ENCODE results near the gene ADAMTS18.
A peak's percentile ranks its signal among the peaks of the same experiment; 100 is the strongest.
"Not testable (repeated sequence)": the region's sequence is repeated elsewhere in the genome, so short reads cannot be mapped to it uniquely, and the experiment has no call there.

ADAMTS18 gene

DNA sequence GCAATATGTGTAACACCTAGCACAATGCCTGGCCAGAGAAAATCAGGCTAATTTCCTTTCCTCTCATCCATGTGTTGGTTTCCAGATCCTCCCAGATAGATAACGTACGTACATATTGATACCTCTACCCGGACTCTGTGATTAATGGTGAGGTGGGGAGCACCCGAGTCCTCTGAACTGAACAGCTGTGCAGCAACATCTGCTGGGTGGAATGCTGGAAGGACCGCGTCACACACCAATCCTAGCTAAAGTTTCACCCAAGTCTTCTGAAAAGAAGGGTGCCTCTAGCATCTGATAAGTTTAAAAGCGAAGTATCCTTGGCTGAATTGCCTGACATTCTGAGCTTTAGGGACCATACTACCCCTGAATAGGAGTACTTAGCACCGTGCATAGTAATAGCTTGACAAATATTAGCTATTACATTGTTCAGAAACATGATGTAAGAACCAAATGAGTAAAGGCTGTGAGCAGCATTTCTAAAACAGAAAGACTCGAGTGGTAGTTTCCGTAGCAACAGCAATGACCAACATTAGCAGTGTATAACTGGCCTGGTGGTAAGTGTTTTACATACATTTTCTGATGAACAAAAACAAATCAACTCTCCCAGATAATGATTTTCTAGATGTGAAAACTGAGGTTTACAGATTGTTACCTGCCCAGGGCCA, 144.3 kb downstream of the ADAMTS18 start:
- DNase-seq, result peak in 2 of 56 donors; percentile 3 to 8

- DNase-seq, result no peak
Observed at GRCh38 chr16:77289331-77289809, 145.5 kb downstream of the ADAMTS18 start.

GRCh38 chr16:77288222-77288621, 146.6 kb downstream of the ADAMTS18 start:
- no peak for DNase-seq

DNA sequence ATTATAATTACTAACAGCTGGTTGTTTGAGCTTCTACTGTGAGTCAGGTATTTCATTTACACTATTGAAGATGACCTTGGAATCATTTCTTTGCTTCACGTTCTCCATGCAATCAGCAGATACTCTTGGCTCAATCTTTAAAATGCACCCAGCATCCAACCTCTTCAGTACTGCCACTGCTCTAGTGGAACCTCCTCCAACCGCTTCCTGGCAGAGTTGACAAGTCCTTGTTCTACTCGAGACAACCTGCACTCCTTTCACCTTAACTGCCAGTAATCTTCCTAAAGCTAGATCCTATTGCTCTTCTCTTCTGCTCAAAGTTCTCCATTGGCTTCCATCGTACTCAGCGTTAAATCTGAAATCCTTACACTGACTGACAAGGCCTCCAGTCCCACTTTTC, 149.2 kb downstream of the ADAMTS18 start:
- no peak for DNase-seq

- no peak for DNase-seq
Observed at GRCh38 chr16:77282345-77282744, 152.5 kb downstream of the ADAMTS18 start.

DNA sequence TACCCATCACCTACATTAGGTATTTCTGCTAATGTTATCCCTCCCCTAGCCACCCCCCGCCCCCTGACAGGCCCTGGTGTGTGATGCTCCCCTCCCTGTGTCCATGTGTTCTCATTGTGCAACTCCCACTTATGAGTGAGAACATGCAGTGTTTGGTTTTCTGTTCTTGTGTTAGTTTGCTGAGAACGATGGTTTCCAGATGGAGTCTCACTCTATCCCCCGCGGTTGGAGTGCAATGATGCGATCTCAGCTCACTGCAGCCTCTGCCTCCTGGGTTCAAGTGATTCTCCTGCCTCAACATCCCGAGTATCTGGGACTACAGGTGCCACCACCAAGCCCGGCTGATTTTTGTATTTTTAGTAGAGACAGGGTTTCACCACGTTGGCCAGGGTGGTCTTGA, 155.5 kb downstream of the ADAMTS18 start:
- DNase-seq, result not testable (repeated sequence)

- no peak for DNase-seq
Observed at GRCh38 chr16:77277571-77277970, 157.3 kb downstream of the ADAMTS18 start.

DNA sequence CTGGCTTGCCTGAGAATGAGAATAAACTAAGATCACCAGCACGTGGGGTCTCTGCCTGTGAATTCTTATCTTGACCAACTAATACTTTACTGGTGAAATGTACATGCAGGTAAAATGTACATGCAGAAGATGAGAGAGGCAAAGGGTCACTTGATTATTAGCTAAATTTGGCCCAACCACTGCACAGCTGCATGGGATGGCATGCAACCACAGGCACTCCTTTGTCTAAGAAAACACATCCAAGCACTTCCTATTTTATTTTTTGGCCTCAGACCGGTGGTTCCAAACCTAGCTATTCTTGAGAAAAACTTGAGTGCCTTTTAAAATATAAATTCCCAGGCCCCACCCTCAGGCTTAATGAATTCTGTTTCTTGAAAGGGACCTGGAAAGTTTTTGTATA, 157.7 kb downstream of the ADAMTS18 start:
- DNase-seq, result no peak

DNA sequence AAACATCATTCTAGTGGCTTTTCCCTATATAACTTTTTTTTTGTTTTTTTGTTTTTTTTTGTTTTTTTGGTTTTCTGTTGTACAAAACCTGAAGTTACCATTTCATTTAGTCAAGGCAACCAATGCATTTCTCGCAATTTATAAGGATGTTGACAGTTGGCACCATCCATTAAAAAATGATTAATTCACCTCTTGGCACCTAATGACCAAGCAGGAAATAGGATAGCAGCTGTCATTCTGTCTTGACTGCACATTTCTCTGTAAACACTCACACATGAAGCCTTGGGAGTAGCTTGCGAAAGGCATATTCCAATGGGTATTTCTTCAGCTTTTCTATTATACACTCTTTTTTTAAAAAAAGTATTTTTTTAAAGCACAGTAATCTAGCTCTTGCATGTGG, 158.2 kb downstream of the ADAMTS18 start:
- no peak for DNase-seq

DNA sequence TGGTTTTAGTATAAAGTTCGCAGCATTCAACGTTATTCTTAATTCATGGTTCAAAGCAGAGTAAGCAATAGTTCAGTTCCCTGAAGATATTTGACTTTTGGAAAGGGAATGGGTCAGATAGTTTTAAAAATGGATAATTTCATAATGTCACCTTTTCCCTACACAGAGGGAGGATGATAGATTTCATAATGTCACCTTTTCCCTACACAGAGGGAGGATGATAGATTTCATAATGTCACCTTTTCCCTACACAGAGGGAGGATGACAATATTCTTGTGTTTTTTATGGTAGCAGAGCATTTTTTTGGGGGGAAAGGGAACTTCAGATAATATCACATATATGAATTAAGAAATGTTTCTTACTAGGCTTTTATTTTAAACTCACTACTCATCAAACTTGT, 159.5 kb downstream of the ADAMTS18 start:
- not testable (repeated sequence) for DNase-seq

GRCh38 chr16:77273815-77274214, 161.0 kb downstream of the ADAMTS18 start:
- no peak for DNase-seq

GRCh38 chr16:77271532-77272426, 163.1 kb downstream of the ADAMTS18 start:
- peak in 16 of 56 donors; percentile 1 to 65 (median 24) for DNase-seq

DNA sequence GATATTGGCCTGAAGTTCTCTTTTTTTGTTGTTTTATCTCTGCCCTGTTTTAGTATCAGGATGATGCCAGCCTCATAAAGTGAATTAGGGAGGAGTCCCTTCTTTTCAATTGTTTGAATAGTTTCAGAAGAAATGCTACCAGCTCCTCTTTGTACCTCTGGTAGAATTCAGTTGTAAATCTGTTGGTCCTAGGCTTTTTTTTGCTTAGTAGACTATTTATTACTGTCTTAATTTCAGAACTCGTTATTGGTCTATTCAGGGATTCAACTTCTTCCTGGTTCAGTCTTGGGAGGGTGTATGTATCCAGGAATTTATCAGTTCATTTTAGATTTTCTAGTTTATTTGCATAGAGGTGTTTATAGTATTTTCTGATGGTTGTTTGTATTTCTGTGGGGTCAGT, 168.6 kb downstream of the ADAMTS18 start:
- not testable (repeated sequence) for DNase-seq

GRCh38 chr16:77262971-77263370, 171.9 kb downstream of the ADAMTS18 start:
- DNase-seq, result no peak

DNA sequence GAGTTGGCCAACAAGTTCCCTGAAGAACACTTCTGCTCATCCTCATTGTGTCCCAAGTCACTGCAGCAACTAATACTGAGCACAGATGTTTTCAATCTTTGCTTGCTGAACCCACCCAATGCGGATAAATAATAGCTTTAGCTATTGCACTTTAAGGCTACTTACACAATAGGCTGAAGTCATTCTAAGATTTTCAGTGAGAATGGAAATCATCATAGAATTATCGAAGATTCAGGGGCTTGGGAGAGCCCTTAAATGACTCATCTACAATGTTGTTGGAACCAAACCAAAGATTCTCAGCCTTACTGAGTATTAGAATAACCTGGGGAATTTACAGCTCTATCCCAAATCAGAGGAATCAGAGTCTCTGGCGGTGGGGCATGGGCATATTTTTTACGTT, 184.4 kb downstream of the ADAMTS18 start:
- no peak for DNase-seq

DNA sequence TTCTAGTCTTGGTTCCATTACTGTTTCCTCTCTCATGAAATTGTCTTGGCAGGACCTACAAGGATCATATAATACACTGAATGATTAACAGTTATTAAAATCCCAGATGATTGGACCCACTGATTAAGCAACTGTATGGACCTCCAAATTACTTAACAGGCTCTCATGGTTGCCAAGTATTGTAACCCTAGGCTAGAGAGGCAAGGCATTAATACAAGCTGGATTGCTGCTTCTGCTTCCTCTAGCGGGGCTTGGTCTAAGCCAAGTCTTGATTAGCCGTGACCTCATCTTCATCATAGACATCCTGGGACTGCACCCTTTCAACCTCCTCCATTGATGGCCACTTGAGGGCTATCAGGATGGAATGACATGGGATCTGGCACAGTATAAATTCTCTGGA, 188.7 kb downstream of the ADAMTS18 start:
- DNase-seq, result no peak

DNA sequence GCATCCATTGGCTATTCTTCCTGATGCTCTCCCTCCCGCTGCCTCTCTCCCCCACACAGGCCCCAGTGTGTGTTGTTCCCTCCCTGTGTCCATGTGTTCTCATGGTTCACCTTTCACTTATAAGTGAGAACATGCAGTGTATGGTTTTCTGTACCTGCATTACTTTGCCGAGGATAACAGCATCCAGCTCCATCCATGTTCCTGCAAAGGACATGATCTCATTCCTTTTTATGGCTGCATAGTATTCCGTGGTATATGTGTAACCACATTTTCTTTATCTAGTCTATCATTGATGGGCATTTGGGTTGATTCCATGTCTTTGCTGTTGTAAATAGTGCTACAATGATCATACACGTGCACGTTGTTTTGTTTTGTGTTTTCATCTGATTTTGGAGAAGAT, 192.4 kb downstream of the ADAMTS18 start:
- DNase-seq, result not testable (repeated sequence)

DNA sequence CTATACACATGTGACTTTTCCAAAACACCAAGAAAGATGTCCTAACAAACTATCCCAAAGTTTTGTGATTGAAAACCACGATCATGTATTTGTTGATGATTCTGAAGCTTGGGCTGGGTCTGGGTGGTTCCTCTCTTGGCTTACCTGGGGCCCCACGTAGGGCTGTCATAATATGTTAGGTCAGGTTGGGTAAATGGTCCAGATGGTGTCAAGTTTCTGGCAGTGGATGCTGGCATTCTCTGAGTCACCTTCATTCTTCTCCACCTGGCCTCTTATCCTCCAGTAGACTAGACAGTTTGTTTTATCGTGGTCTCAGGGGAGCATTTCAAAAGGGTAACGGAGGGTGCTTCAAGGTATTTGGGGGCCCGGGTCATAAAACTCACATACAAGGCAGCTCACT, 196.2 kb downstream of the ADAMTS18 start:
- DNase-seq, result no peak

DNA sequence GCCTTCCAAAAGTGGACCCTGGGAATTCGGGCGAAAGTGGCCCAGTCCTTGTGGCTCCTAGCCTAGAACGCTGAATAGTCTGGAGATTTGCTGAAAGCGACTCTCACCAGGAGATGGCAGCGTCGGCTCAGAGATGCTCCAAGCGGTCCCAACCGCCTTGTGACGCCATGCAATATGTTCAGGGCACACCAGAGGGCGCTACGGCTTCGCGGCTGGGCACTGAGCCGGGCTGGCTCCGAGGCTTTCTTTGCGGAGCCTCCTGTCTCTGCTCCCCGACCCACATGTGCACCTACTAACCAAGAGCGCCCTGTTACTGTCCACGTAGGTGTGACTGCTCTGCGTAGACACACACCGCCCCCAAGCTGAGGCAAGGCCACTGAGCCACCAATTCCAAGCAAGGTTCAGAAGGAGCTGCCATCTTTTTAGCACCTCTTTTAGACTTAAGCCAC, 198.7 kb downstream of the ADAMTS18 start:
- peak in 55 of 56 donors; percentile 33 to 92 (median 74) for DNase-seq

DNA sequence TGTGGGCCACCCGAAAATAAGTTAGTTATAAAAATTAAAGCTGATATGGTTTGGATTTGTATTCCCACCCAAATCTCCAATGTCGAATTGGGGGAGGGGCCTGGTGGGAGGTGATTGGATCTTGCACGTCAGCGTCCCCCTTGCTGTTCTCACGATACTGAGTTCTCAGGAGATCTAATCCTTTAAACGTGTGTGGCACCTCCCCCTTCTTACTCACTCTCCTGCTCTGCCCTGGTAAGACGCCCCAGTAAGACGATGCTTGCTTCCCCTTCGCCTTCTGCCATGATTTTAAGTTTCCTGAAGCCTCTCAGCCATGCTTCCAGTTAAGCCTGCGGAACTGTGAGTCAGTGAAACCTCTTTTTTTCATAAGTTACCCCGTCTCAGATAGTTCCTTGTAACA, 200.2 kb downstream of the ADAMTS18 start:
- no peak for DNase-seq

- no peak for DNase-seq
Observed at GRCh38 chr16:77233799-77234519, 200.9 kb downstream of the ADAMTS18 start.

Data from amygdala (tissue), 56 donors.